ENCODE data around the gene TAS2R40. TPM values are rescaled to one million over a fixed set of nuclear protein-coding genes. Genes with fewer than 3 reads are reported as not detected.

Gene TAS2R40
- polyA plus RNA-seq, 1 of the 3 experiments (the other 2 are of a cell fraction): not detected

GRCh38 chr7:143243111-143243510 is 21.3 kb downstream of the TAS2R40 start (continued):
- no peak for TF ChIP-seq REST (IDR thresholded peaks at IDR 0.05; ENCODE audit: low read depth, low read length)

DNA sequence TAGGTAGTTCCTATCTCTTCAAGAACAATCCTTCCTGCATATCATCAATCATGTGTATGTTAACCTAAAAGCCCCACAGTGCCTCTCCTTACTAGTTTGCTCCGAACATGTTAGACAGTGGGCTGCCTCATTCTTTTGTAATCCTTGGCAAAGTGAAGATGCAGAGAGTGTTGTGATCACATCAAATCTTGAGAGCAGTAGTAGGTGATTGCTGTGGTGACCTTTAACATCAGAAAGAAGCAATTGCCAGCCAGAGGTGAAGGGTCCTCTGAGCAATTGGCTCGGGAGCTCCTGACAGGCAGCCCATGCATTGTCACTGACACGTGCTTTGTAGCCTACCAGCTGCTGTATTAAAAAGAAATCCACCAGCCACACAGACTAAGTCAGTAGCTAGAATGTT is 21.8 kb downstream of the TAS2R40 start:
- Histone ChIP-seq H4K20me1 (ENCODE audit: insufficient read depth) (no peaks in the 10 kb centered on the region), H3K4me1 (ENCODE audit: control insufficient read depth in 1 of 2, insufficient read depth in 2 of 2, low read depth in 1 of 2, low read length in 1 of 2) (peaks cover 0 to 7% of the 10 kb centered on the region in 2 experiments; a peak in 2 of 4 replicates), H3K27ac (ENCODE audit: low read depth in 2 of 2, low read length in 1 of 2) (no peak overlapping the region), H3K9me2 (no peaks in the 10 kb centered on the region), H3K27me3 (ENCODE audit: insufficient read depth) (no peaks in the 10 kb centered on the region), H3F3A (replicated peaks; ENCODE audit: insufficient read depth) (peaks cover 6% of the 10 kb centered on the region), H3K36me3 (replicated peaks in 1 of 2; ENCODE audit: control insufficient read depth in 1 of 2, insufficient read depth in 2 of 2, low read length in 1 of 2) (no peaks in the 10 kb centered on the region), H3K4me3 (ENCODE audit: low read depth in 2 of 2, low read length in 1 of 2) (no peak overlapping the region), H2AFZ (ENCODE audit: low read depth) (no peak overlapping the region), H3K9me3 (no peaks in the 10 kb centered on the region), H3K79me2 (ENCODE audit: insufficient read depth) (no peaks in the 10 kb centered on the region), H3K4me2 (no peak overlapping the region), H3K9ac (no peak overlapping the region)
- ChIA-PET POLR2A (interaction anchor here (0.6 kb wide), 1 partner anchor 92 kb away, joined by 5 read pairs; no protein-coding TSS in a partner anchor), CTCF (interaction anchor here (0.6 to 2.4 kb wide), 7 partner anchors 11 to 236 kb away, joined by 3 to 10 read pairs (median 3); no protein-coding TSS in a partner anchor)
- DNase-seq: no peak
- TF ChIP-seq MXI1 (IDR thresholded peaks at IDR 0.05; ENCODE audit: low read depth, low read length): no peak
- no peak for TF ChIP-seq POLR2AphosphoS5 (IDR thresholded peaks at IDR 0.05; ENCODE audit: low read depth, low read length)
- no peak for TF ChIP-seq RFX5 (IDR thresholded peaks at IDR 0.05; ENCODE audit: low read length)
- no peak for TF ChIP-seq EP300 (IDR thresholded peaks at IDR 0.05; ENCODE audit: borderline replicate concordance in 1 of 2, low read depth in 1 of 2, low read length in 1 of 2)
- TF ChIP-seq YY1 (IDR thresholded peaks at IDR 0.05; ENCODE audit: low read depth): no peak
- no peak for TF ChIP-seq REST (IDR thresholded peaks at IDR 0.05; ENCODE audit: low read depth, low read length)
- TF ChIP-seq RXRA (IDR thresholded peaks at IDR 0.05; ENCODE audit: borderline replicate concordance, low read depth): no peak
- TF ChIP-seq CHD2 (IDR thresholded peaks at IDR 0.05; ENCODE audit: low read length, partially characterized antibody): no peak
- TF ChIP-seq FOXM1 (IDR thresholded peaks at IDR 0.05; ENCODE audit: low read depth): no peak
- no peak for TF ChIP-seq ELF1 (IDR thresholded peaks at IDR 0.05)
- TF ChIP-seq, protein P1, sequence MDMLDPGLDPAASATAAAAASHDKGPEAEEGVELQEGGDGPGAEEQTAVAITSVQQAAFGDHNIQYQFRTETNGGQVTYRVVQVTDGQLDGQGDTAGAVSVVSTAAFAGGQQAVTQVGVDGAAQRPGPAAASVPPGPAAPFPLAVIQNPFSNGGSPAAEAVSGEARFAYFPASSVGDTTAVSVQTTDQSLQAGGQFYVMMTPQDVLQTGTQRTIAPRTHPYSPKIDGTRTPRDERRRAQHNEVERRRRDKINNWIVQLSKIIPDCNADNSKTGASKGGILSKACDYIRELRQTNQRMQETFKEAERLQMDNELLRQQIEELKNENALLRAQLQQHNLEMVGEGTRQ (IDR thresholded peaks at IDR 0.05; ENCODE audit: borderline replicate concordance, low read depth, low read length): no peak
- TF ChIP-seq, protein P2, sequence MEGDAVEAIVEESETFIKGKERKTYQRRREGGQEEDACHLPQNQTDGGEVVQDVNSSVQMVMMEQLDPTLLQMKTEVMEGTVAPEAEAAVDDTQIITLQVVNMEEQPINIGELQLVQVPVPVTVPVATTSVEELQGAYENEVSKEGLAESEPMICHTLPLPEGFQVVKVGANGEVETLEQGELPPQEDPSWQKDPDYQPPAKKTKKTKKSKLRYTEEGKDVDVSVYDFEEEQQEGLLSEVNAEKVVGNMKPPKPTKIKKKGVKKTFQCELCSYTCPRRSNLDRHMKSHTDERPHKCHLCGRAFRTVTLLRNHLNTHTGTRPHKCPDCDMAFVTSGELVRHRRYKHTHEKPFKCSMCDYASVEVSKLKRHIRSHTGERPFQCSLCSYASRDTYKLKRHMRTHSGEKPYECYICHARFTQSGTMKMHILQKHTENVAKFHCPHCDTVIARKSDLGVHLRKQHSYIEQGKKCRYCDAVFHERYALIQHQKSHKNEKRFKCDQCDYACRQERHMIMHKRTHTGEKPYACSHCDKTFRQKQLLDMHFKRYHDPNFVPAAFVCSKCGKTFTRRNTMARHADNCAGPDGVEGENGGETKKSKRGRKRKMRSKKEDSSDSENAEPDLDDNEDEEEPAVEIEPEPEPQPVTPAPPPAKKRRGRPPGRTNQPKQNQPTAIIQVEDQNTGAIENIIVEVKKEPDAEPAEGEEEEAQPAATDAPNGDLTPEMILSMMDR (IDR thresholded peaks at IDR 0.05): no peak
- TF ChIP-seq TAF1 (IDR thresholded peaks at IDR 0.05; ENCODE audit: borderline replicate concordance, low read depth, low read length): no peak
- TF ChIP-seq EZH2phosphoT487 (IDR thresholded peaks at IDR 0.05; ENCODE audit: borderline replicate concordance, low read depth): no peak
- TF ChIP-seq MEF2A (IDR thresholded peaks at IDR 0.05; ENCODE audit: borderline replicate concordance, low read depth): no peak
- no peak for TF ChIP-seq TEAD4 (IDR thresholded peaks at IDR 0.05; ENCODE audit: borderline replicate concordance, insufficient read depth)
- WGBS (ENCODE audit: low lambda C conversion rate): 46% methylated on average over 3 of the region's 3 CpGs

Data from SK-N-SH (cell line).